GM23338 (cell line): ENCODE results near the gene RIOX2. TPM values are rescaled to one million over a fixed set of nuclear protein-coding genes. Genes with fewer than 3 reads are reported as not detected.

Source experiments
- ATAC-seq: fragments of 200-7000 bp; cut with Tn5 transposase; 3 replicates; pipeline ENCODE4 v1.9.1; 2020
- DNase-seq: peaks from one replicate; pipeline ENCODE4 v3.0.0-alpha.2; 2015; ENCODE audit warnings: low spot score
- H2AFZ ChIP-seq: fragments of 200-600 bp; sonication (generic); 2 replicates; pipeline ENCODE4 v1.8.0; 2016; ENCODE audit warnings: antibody characterized with exemption, mild to moderate bottlenecking, moderate library complexity
- H3F3A ChIP-seq: fragments of 200-600 bp; sonication (generic); replicated peaks from 2 replicates; pipeline ENCODE4 v1.8.0; 2017; ENCODE audit warnings: antibody characterized with exemption, mixed run types, low read depth
- H3K27ac ChIP-seq: fragments of 200-600 bp; sonication (generic); 2 replicates; pipeline ENCODE4 v1.6.1; 2016; ENCODE audit warnings: low read depth
- H3K27me3 ChIP-seq: fragments of 200-600 bp; sonication (generic); 2 replicates; pipeline ENCODE4 v1.8.0; 2016; ENCODE audit warnings: mild to moderate bottlenecking, mixed run types, moderate library complexity; ENCODE audit not compliant: insufficient read depth
- H3K36me3 ChIP-seq: fragments of 200-600 bp; sonication (generic); 2 replicates; pipeline ENCODE4 v1.8.0; 2016; ENCODE audit warnings: mild to moderate bottlenecking; ENCODE audit not compliant: insufficient read depth
- H3K4me1 ChIP-seq: fragments of 200-600 bp; sonication (generic); 2 replicates; pipeline ENCODE4 v1.8.0; 2016; ENCODE audit warnings: mild to moderate bottlenecking, moderate library complexity; ENCODE audit not compliant: insufficient read depth
- H3K4me2 ChIP-seq: fragments of 200-600 bp; sonication (generic); 2 replicates; pipeline ENCODE4 v1.7.1; 2017; ENCODE audit warnings: mixed run types
- H3K4me3 ChIP-seq: fragments of 200-600 bp; sonication (generic); 2 replicates; pipeline ENCODE4 v1.6.1; 2016; ENCODE audit warnings: mixed run types
- H3K79me2 ChIP-seq: fragments of 200-600 bp; sonication (generic); replicated peaks from 2 replicates; pipeline ENCODE4 v1.8.0; 2017; ENCODE audit warnings: mild to moderate bottlenecking; ENCODE audit not compliant: insufficient read depth
- H3K9me2 ChIP-seq: fragments of 200-600 bp; sonication (generic); 2 replicates; pipeline ENCODE4 v1.8.0; 2017; ENCODE audit not compliant: insufficient read depth
- H4K20me1 ChIP-seq: fragments of 200-600 bp; sonication (generic); replicated peaks from 2 replicates; pipeline ENCODE4 v1.8.0; 2017; ENCODE audit warnings: mild to moderate bottlenecking; ENCODE audit not compliant: insufficient read depth
- H3K27ac Mint-ChIP-seq: 2 replicates; pipeline ENCODE4 v1.8.0; 2020; ENCODE audit warnings: inconsistent platforms, mild to moderate bottlenecking, moderate library complexity, mixed read lengths
- H3K27me3 Mint-ChIP-seq: 3 replicates; pipeline ENCODE4 v1.8.0; 2022; ENCODE audit warnings: low read depth, mild to moderate bottlenecking, moderate library complexity, mixed read lengths, inconsistent platforms; ENCODE audit not compliant: insufficient read depth, poor library complexity
- H3K36me3 Mint-ChIP-seq: 3 replicates; pipeline ENCODE4 v1.8.0; 2021; ENCODE audit warnings: low read depth, mild to moderate bottlenecking, inconsistent platforms, moderate library complexity, mixed read lengths
- H3K4me1 Mint-ChIP-seq: 3 replicates; pipeline ENCODE4 v1.8.0; 2020; ENCODE audit warnings: mild to moderate bottlenecking, inconsistent platforms, mixed read lengths
- H3K4me3 Mint-ChIP-seq: 3 replicates; pipeline ENCODE4 v1.8.0; 2021; ENCODE audit warnings: moderate library complexity, mild to moderate bottlenecking, inconsistent platforms, mixed read lengths
- H3K9me3 Mint-ChIP-seq: 3 replicates; pipeline ENCODE4 v1.8.0; 2020; ENCODE audit warnings: moderate library complexity, mild to moderate bottlenecking, inconsistent platforms, mixed read lengths
- CTCF ChIP-seq, 2 experiments: fragments of 200-600 bp in 1 of 2; sonication (generic) in 1 of 2; conservative IDR thresholded peaks; 2 replicates each; pipeline versions ENCODE4 v1.5.1 to v1.6.1; 2016 to 2017; ENCODE audit warnings: antibody characterized with exemption in 2 of 2, low read depth in 2 of 2, mild to moderate bottlenecking in 2 of 2, moderate library complexity in 1 of 2
- ZNF114 ChIP-seq: fragments of 250-450 bp; sonication (Bioruptor Pico); IDR thresholded peaks from 2 replicates; pipeline ENCODE4 v1.5.0; 2020; ENCODE audit warnings: mild to moderate bottlenecking, moderate library complexity
- polyA plus RNA-seq: library from polyadenylated mRNA; unstranded; fragments of >200 nt; fragmentation: Nextera tagmentation; extraction: Ambion mirVana; gene quantifications from 2 replicates; pipeline ENCODE4 v1.2.1, GENCODE V29; 2016
- total RNA-seq: library from RNA; depleted of rRNA; stranded (reverse); fragments of >200 nt; shearing (Covaris generic); gene quantifications from 2 replicates; pipeline ENCODE4 v1.2.3, GENCODE V29; 2014
- TF ChIP-seq, protein P1 (sequence below): fragments of 250-450 bp; sonication (Bioruptor Pico); IDR thresholded peaks from 2 replicates; pipeline ENCODE4 v1.5.0; 2020; ENCODE audit warnings: mild to moderate bottlenecking, moderate library complexity
- TF ChIP-seq, protein P2 (sequence below): IDR thresholded peaks from 2 replicates; pipeline ENCODE4 v1.6.1; 2016; ENCODE audit warnings: antibody characterized with exemption

Gene RIOX2
- total and polyA plus RNA-seq, 2 experiments from 2014 or later, result 9.0 to 10.7 TPM

GRCh38 chr3:97979610-97980009, 7.4 kb upstream of the RIOX2 start:
- peak; percentile 40 for DNase-seq
- H3K4me1 Mint-ChIP-seq, result peaks cover 4% of the 10 kb centered on the region; the same call in 2 of the 3 replicates
- no peak overlapping the region for H3K4me2 ChIP-seq
- peaks cover 4% of the 10 kb centered on the region for H3K27me3 Mint-ChIP-seq
- no peaks in the 10 kb centered on the region for H3K27me3 ChIP-seq
- H3K27ac Mint-ChIP-seq, result no peak overlapping the region
- H3F3A ChIP-seq, result no peaks in the 10 kb centered on the region
- H2AFZ ChIP-seq, result peak overlapping the region; percentile 29; the same call in 1 of the 2 replicates
- no peaks in the 10 kb centered on the region for H3K36me3 ChIP-seq
- TF ChIP-seq ZNF114 (CRISPR knock-in tag) (no peak), CTCF (conservative IDR thresholded peaks at IDR 0.05; ENCODE audit: low read depth in 2 of 2) (peak in 1 of 2 experiments; percentile 27; a peak in 1 of 4 replicates)
- TF ChIP-seq, protein P1, sequence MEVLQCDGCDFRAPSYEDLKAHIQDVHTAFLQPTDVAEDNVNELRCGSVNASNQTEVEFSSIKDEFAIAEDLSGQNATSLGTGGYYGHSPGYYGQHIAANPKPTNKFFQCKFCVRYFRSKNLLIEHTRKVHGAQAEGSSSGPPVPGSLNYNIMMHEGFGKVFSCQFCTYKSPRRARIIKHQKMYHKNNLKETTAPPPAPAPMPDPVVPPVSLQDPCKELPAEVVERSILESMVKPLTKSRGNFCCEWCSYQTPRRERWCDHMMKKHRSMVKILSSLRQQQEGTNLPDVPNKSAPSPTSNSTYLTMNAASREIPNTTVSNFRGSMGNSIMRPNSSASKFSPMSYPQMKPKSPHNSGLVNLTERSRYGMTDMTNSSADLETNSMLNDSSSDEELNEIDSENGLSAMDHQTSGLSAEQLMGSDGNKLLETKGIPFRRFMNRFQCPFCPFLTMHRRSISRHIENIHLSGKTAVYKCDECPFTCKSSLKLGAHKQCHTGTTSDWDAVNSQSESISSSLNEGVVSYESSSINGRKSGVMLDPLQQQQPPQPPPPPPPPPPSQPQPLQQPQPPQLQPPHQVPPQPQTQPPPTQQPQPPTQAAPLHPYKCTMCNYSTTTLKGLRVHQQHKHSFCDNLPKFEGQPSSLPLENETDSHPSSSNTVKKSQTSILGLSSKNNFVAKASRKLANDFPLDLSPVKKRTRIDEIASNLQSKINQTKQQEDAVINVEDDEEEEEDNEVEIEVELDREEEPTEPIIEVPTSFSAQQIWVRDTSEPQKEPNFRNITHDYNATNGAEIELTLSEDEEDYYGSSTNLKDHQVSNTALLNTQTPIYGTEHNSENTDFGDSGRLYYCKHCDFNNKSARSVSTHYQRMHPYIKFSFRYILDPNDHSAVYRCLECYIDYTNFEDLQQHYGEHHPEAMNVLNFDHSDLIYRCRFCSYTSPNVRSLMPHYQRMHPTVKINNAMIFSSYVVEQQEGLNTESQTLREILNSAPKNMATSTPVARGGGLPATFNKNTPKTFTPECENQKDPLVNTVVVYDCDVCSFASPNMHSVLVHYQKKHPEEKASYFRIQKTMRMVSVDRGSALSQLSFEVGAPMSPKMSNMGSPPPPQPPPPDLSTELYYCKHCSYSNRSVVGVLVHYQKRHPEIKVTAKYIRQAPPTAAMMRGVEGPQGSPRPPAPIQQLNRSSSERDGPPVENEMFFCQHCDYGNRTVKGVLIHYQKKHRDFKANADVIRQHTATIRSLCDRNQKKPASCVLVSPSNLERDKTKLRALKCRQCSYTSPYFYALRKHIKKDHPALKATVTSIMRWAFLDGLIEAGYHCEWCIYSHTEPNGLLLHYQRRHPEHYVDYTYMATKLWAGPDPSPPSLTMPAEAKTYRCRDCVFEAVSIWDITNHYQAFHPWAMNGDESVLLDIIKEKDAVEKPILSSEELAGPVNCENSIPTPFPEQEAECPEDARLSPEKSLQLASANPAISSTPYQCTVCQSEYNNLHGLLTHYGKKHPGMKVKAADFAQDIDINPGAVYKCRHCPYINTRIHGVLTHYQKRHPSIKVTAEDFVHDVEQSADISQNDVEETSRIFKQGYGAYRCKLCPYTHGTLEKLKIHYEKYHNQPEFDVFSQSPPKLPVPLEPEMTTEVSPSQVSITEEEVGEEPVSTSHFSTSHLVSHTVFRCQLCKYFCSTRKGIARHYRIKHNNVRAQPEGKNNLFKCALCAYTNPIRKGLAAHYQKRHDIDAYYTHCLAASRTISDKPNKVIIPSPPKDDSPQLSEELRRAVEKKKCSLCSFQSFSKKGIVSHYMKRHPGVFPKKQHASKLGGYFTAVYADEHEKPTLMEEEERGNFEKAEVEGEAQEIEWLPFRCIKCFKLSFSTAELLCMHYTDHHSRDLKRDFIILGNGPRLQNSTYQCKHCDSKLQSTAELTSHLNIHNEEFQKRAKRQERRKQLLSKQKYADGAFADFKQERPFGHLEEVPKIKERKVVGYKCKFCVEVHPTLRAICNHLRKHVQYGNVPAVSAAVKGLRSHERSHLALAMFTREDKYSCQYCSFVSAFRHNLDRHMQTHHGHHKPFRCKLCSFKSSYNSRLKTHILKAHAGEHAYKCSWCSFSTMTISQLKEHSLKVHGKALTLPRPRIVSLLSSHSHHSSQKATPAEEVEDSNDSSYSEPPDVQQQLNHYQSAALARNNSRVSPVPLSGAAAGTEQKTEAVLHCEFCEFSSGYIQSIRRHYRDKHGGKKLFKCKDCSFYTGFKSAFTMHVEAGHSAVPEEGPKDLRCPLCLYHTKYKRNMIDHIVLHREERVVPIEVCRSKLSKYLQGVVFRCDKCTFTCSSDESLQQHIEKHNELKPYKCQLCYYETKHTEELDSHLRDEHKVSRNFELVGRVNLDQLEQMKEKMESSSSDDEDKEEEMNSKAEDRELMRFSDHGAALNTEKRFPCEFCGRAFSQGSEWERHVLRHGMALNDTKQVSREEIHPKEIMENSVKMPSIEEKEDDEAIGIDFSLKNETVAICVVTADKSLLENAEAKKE (CRISPR knock-in tag), result 0 out of 2 replicates have a peak, but pooled peaks have one; percentile 53
- H4K20me1 ChIP-seq, result no peaks in the 10 kb centered on the region
- H3K4me3 ChIP-seq, result no peak overlapping the region
- no peaks in the 10 kb centered on the region for H3K36me3 Mint-ChIP-seq
- no peaks in the 10 kb centered on the region for H3K79me2 ChIP-seq
- H3K27ac ChIP-seq, result no peak overlapping the region
- no peaks in the 10 kb centered on the region for H3K9me3 Mint-ChIP-seq
- peak; percentile 95 for ATAC-seq
- peaks cover 6% of the 10 kb centered on the region for H3K4me1 ChIP-seq
- H3K4me3 Mint-ChIP-seq, result no peak overlapping the region
- H3K9me2 ChIP-seq, result no peaks in the 10 kb centered on the region

DNA sequence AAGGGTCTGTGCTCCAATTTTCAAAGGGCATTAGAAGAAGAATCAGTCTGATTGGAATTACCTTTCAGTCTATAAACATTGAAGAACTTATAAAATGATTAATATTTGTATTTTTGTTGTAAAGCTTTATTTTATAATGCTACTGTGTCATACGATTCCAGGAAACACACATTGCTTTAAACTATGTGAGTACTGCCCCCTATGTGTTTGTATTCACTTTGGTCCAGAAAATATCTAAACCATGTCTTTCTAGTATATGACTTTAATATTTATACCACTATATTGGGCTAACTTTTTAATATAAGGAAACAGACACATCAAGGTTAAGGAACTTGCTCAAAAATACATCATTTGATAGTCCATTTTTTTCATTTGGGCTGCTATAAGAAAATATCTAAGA, 3.2 kb upstream of the RIOX2 start:
- peak in 1 of 2 experiments; percentile 13; a peak in 2 of 4 replicates for TF ChIP-seq CTCF (conservative IDR thresholded peaks at IDR 0.05; ENCODE audit: low read depth in 2 of 2)
- TF ChIP-seq, protein P2, sequence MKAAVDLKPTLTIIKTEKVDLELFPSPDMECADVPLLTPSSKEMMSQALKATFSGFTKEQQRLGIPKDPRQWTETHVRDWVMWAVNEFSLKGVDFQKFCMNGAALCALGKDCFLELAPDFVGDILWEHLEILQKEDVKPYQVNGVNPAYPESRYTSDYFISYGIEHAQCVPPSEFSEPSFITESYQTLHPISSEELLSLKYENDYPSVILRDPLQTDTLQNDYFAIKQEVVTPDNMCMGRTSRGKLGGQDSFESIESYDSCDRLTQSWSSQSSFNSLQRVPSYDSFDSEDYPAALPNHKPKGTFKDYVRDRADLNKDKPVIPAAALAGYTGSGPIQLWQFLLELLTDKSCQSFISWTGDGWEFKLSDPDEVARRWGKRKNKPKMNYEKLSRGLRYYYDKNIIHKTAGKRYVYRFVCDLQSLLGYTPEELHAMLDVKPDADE, result no peak
- H3K4me1 Mint-ChIP-seq, result peaks cover 15% of the 10 kb centered on the region
- no peaks in the 10 kb centered on the region; the same call in 1 of the 2 replicates for H4K20me1 ChIP-seq
- H3K9me2 ChIP-seq, result 0 out of 2 replicates have a peak, but pooled peaks cover 3% of the 10 kb centered on the region
- H3K4me3 ChIP-seq, result no peak overlapping the region
- no peaks in the 10 kb centered on the region for H3K79me2 ChIP-seq
- no peak overlapping the region for H3K27ac ChIP-seq
- no peak overlapping the region for H3K4me2 ChIP-seq
- no peaks in the 10 kb centered on the region for H3F3A ChIP-seq
- ATAC-seq (no peak), DNase-seq (no peak)
- no peaks in the 10 kb centered on the region for H3K36me3 Mint-ChIP-seq
- H3K4me3 Mint-ChIP-seq, result no peak overlapping the region
- H2AFZ ChIP-seq, result no peak overlapping the region
- no peaks in the 10 kb centered on the region for H3K36me3 ChIP-seq
- H3K27me3 ChIP-seq, result peaks cover 14% of the 10 kb centered on the region
- H3K27ac Mint-ChIP-seq, result no peak overlapping the region
- no peaks in the 10 kb centered on the region for H3K9me3 Mint-ChIP-seq
- H3K4me1 ChIP-seq, result peaks cover 6% of the 10 kb centered on the region
- H3K27me3 Mint-ChIP-seq, result peaks cover 18% of the 10 kb centered on the region
